HL-60 (cell line): Measurements from ENCODE around the gene NRDC.

Experiments
- GABPA ChIP-seq: IDR thresholded peaks from 2 replicates; pipeline ENCODE4 v1.6.1; 2012; ENCODE audit warnings: low read depth
- POLR2AphosphoS5 ChIP-seq: IDR thresholded peaks from 2 replicates; pipeline ENCODE4 v1.6.1; 2012; ENCODE audit warnings: low read depth
- REST ChIP-seq: IDR thresholded peaks from 2 replicates; pipeline ENCODE4 v1.6.1; 2012; ENCODE audit warnings: low read depth; ENCODE audit not compliant: insufficient replicate concordance
- SPI1 ChIP-seq: IDR thresholded peaks from 2 replicates; pipeline ENCODE4 v1.6.1; 2012; ENCODE audit warnings: low read depth, mild to moderate bottlenecking, borderline replicate concordance
- TF ChIP-seq, protein P1 (sequence below): IDR thresholded peaks from one replicate; pipeline ENCODE4 v1.5.1; 2011; ENCODE audit warnings: low read length, control low read depth, inconsistent platforms; ENCODE audit not compliant: insufficient read depth

GRCh38 chr1:51920130-51920529, 41.6 kb upstream of the NRDC start:
- TF ChIP-seq, protein P1, sequence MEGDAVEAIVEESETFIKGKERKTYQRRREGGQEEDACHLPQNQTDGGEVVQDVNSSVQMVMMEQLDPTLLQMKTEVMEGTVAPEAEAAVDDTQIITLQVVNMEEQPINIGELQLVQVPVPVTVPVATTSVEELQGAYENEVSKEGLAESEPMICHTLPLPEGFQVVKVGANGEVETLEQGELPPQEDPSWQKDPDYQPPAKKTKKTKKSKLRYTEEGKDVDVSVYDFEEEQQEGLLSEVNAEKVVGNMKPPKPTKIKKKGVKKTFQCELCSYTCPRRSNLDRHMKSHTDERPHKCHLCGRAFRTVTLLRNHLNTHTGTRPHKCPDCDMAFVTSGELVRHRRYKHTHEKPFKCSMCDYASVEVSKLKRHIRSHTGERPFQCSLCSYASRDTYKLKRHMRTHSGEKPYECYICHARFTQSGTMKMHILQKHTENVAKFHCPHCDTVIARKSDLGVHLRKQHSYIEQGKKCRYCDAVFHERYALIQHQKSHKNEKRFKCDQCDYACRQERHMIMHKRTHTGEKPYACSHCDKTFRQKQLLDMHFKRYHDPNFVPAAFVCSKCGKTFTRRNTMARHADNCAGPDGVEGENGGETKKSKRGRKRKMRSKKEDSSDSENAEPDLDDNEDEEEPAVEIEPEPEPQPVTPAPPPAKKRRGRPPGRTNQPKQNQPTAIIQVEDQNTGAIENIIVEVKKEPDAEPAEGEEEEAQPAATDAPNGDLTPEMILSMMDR = no peak
- TF ChIP-seq REST (no peak), POLR2AphosphoS5 (no peak), SPI1 (no peak), GABPA (no peak)
